ENCODE measurements around the gene TFF3.

DNA sequence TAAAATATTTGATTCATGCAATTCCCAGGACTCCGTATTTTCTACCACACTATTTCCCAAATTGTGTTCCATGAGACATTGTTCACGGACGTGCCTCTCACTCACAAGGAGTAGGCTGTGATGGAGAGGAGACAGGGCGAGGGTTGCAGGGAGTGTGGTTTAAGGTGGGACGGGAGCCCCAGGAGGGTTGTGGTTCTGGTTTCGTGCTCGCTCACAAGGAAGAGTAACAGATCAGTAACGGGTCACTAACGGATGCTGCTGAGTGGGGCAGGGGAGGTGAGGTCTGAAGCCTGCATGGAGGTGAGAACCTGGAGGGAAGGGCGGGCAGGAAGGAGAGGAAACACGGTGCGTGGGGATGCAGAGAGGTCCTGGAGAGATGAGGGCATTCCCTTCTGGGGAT is 28.8 kb downstream of the TFF3 start:
- TF ChIP-seq, protein P1, sequence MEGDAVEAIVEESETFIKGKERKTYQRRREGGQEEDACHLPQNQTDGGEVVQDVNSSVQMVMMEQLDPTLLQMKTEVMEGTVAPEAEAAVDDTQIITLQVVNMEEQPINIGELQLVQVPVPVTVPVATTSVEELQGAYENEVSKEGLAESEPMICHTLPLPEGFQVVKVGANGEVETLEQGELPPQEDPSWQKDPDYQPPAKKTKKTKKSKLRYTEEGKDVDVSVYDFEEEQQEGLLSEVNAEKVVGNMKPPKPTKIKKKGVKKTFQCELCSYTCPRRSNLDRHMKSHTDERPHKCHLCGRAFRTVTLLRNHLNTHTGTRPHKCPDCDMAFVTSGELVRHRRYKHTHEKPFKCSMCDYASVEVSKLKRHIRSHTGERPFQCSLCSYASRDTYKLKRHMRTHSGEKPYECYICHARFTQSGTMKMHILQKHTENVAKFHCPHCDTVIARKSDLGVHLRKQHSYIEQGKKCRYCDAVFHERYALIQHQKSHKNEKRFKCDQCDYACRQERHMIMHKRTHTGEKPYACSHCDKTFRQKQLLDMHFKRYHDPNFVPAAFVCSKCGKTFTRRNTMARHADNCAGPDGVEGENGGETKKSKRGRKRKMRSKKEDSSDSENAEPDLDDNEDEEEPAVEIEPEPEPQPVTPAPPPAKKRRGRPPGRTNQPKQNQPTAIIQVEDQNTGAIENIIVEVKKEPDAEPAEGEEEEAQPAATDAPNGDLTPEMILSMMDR (IDR thresholded peaks at IDR 0.05), result no peak
- no peak for TF ChIP-seq POLR2A (IDR thresholded peaks at IDR 0.05)
- no peak for TF ChIP-seq POLR2AphosphoS5 (IDR thresholded peaks at IDR 0.05; ENCODE audit: insufficient read depth in 1 of 2, low read depth in 1 of 2)
